NK-92 (cell line): ENCODE measurements around the gene GPC6.

Experiments
- DNase-seq: peaks from one replicate; lab custom pipeline; 2025; ENCODE audit not compliant: unreplicated experiment; lab: John Stamatoyannopoulos, UW

Gene GPC6

GRCh38 chr13:93767917-93768409, 541.4 kb downstream of the GPC6 start:
- DNase-seq: no peak

DNA sequence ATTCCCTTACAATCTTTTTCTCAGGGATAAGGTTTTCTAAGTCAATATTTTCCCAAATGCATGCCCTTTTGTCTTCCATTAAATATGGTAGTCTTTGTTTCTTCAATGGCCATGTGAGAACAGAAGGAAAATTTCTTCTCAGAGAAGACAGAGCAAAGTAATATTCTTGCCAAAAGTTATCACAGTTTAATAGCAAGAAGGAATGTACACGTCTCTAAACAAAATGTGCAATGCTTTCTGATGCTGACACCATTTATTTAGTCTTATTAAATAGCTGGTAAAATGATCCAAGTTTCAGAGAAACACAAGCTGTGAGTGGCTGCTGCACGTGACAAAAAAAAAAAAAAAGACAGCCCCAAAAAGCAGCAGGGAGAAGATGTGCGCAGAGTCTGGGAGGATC, 542.5 kb downstream of the GPC6 start:
- DNase-seq: no peak

- DNase-seq: no peak
Measured at GRCh38 chr13:93769607-93770006, 543.0 kb downstream of the GPC6 start.

- no peak for DNase-seq
Measured at GRCh38 chr13:93771227-93771626, 544.6 kb downstream of the GPC6 start.

DNA sequence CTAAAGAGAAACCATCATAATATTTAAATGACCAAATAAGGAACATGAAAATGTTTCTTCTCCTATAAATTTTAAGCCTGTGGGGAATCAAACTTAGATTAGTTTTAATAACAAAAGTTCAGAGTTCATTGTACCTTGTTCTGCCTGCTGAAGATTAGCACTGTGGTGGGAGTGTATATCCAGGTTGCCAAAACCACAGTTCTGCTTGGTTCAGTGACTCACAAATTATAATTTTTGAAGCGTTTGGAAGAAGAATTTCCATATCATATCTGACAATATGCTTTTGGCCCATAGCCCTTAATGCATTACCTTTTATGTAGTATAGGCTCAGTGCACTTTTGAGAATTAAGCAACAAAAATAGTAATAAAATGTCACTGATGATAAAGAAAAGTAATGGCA, 545.2 kb downstream of the GPC6 start:
- no peak for DNase-seq

- no peak for DNase-seq
Measured at GRCh38 chr13:93774506-93774905, 547.9 kb downstream of the GPC6 start.

- no peak for DNase-seq
Measured at GRCh38 chr13:93775027-93775426, 548.4 kb downstream of the GPC6 start.

DNA sequence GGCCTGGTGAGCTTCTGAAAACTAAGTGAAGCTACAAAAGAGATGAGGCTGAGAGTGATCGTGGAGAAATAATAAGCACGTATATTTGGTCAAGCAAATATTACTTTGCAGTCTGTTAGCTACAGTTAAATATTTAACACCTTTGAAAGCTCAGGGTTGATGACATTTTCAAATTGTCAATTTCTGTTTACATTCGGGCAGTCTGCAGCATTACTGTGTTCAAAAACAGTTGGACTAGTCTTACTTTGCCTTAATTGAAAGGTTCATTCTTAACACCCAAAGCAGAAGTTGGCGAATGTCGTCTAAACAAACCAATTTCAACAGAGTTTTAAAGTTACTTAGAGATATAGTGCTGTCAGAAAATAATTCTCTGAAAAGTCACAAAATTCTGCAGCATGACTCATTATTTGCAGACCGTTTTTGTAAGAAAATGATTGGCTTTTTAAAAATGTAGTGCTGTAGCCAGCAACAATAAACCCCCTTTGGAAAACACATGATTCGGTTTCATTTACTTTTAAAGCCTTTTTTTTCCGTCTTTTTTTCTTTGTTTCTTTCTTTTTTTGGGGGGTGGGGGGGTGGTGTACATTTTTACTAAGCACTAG, 549.0 kb downstream of the GPC6 start:
- no peak for DNase-seq

GRCh38 chr13:93776936-93777335, 550.3 kb downstream of the GPC6 start:
- DNase-seq: no peak

DNA sequence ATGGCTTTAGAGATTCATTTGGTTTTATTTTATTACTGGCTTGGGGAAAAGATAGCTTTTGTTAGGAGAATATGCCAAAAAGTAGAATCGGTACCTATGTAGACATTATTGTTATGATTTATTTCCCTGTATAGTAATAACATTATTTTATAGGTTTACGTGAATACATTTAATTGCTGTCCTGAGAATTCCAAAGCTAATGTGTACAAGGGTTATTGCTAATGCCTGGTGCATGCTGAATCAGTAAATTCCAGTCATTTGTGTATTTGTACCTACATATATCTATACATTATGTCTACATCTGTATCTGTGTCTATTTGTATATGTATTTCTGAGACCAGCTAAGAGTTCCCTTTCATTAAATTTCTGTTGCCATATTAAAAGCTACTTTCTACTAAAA, 550.9 kb downstream of the GPC6 start:
- no peak for DNase-seq

- DNase-seq: no peak
Measured at GRCh38 chr13:93778548-93778947, 551.9 kb downstream of the GPC6 start.

GRCh38 chr13:93784191-93784590, 557.6 kb downstream of the GPC6 start:
- no peak for DNase-seq

DNA sequence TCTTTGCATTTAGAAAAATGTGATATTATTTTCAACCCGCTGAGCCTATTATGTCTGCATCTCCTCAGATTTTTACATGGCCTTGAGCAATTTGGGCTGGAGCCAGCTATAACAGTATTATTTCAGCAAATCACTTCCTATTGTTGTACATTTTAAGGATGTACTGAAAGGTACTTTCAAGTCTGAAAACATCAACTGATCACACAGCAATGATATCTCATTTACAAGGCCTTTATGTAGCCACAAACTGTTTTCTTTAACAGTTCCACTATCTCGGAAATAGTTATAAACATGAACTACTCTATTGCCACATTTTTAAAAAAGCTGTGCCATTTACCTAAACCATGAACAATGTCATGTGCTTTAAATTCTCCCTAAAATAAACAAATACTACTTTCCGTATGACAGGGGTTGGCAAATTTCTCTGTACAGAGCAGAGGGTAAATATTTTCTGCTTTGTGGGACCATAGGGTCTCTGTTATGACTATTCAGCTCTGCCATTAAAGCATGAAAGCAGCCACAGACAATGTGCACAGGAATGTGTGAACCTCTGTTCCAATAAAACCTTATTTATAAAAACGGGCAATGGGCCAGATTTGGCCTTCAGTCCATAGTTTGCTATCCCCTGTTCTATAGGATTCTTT, 560.4 kb downstream of the GPC6 start:
- DNase-seq: no peak

- DNase-seq: no peak
Measured at GRCh38 chr13:93788456-93788855, 561.8 kb downstream of the GPC6 start.

GRCh38 chr13:93789058-93789457, 562.5 kb downstream of the GPC6 start:
- DNase-seq: no peak

DNA sequence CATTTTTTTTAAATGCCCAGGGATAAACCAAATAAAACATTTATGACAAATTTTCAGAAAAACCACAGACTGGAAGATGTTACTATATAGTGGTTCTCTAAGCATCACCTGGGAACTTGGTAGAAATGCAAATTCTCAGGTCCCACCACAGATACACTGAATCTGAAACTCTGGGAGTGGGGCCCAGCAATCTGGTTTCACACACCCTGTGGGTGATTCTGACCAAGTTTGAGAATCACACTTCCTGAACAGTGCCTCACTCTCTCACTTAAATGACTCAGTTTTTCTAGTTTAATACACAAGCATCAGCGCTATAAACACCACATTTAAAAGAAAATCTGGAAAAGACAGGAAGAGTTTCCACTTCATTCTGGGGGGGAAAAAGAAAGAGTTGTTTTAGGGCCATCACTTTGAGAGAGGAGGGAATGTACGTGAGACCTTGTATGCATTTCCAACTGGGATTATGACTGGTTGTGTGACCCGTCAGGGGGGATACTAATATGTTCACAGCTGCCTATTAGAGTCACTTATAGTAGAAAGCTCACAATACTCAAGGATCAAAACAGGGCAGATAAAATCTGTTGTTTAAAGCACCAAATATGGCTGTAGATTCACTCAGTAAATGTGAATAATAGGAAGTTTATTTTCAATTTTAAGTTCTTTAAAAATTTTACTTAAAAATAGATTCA, 567.7 kb downstream of the GPC6 start:
- no peak for DNase-seq

DNA sequence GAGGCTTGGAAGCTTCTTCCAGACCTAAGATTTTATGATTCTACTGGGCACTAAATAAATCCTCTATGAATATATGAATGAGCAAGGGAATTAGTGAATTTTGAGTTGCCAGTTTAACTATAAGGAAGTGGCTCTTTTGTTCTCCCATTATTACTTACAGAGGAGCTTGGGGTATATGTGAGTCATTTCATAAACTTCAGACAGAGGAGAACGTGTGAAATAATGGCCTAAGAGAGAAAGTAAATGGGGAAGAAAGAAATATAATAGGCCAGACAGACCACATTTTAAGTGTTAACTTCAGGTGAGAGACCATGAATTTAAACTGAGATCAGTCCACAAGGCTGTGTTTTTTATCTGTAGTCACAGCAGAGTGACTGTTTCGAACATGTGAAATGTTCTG, 570.9 kb downstream of the GPC6 start:
- DNase-seq: no peak

- DNase-seq: no peak
Measured at GRCh38 chr13:93800342-93800741, 573.7 kb downstream of the GPC6 start.

DNA sequence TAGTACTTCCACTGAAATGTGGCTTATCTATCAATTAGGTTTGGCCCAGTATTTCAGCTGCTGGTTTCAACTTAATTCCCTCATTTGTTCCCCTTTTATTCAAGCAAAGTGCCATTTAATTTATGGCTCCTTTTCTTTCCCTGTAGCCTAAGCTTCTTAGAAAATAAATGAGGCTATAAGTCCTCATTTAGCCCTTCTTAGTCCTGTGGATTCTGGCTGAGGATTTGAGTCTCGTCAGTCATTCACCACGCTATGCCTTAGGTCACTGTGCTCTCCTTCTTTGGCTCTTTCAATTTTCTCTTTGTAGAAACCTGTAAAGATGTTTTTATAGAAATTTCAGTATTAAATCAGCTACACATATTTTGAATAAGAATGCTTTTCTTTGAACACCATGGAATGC, 579.1 kb downstream of the GPC6 start:
- DNase-seq: no peak

DNA sequence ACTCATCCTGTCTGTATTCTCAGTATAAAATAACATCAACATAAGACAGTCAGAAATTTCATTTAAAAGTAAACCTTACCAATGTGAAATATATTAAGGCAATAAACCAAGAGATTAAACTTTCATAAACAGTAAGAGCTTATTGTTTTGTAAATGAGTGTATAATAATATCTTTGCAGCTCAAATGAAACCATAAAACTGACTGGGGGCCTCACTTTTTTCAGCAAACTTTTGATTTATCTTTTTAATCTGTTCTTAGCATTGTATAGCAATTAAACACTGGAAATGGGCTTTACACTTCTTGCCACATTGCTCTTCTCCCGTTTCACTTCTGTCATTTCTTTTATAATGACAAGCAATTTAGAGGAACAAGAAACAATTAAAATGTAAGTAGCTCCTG, 580.3 kb downstream of the GPC6 start:
- DNase-seq: no peak

GRCh38 chr13:93810264-93810663, 583.7 kb downstream of the GPC6 start:
- no peak for DNase-seq

DNA sequence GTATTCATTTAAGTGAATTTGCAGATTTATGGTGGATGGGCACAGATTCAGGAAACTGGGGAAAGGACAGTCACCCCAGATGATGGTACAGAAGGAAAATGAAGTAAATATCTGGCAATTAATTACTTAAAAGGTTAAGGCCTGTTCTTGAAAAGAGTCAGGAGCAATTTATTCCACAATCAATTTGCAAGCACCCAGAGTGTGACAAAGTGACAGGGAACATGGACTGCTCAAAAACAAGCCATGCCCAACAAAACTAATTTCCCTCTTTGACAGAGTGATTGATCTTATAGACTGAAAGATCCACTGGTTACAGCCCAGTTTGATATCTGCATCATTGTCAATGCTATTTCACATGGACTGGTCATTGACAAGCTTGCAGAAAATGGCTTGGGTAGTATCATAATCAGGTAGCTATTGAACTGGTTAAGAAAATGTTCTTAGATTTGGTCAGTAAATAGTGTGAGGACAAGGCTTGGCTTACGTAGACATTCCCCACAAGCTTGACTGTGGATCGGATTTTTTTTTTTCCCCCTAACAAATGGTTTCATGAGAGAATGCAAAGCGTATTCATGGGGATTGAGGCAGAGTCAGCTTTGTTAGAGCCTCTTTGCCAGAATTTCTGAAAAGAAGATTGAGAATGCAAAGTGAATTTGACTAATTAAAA, 584.6 kb downstream of the GPC6 start:
- DNase-seq: no peak
